OCI-LY7 (cell line): ENCODE measurements around the gene AAMDC. TPM values are rescaled to one million over a fixed set of nuclear protein-coding genes. Genes with fewer than 3 reads are reported as not detected.

Experiments
- BruUV-seq: library from RNA; stranded (reverse); fragments of 400-500 nt; replicated peaks from 2 replicates; lab custom pipeline; 2021; lab: Mats Ljungman, UMichigan
- CTCF ChIA-PET: fragments of 300-600 bp; sonication (Branson Sonifier 250); formaldehyde crosslinking; loops from one replicate; lab custom pipeline; 2022; ENCODE audit warnings: antibody characterized with exemption; ENCODE audit not compliant: unreplicated experiment; lab: Charles Lee
- POLR2A ChIA-PET: fragments of 300-600 bp; sonication (Branson Sonifier 250); formaldehyde crosslinking; loops from one replicate; lab custom pipeline; 2022; ENCODE audit warnings: antibody characterized with exemption; lab: Charles Lee
- DNase-seq: peaks from one replicate; pipeline ENCODE4 v3.0.0-alpha.2; 2015; ENCODE audit warnings: low spot score
- H2AFZ ChIP-seq: fragments of 200-600 bp; sonication (generic), shearing (Covaris generic); 2 replicates; pipeline ENCODE4 v1.6.1; 2014; ENCODE audit warnings: mild to moderate bottlenecking, antibody characterized with exemption, low read length, moderate library complexity
- H3K27ac ChIP-seq: fragments of 200-600 bp; sonication (generic); 2 replicates; pipeline ENCODE4 v1.5.1; 2014; ENCODE audit warnings: mixed run types, low read depth, mild to moderate bottlenecking, moderate library complexity, low read length, inconsistent platforms; ENCODE audit not compliant: poor library complexity, severe bottlenecking
- H3K36me3 ChIP-seq: fragments of 200-600 bp; sonication (generic); 2 replicates; pipeline ENCODE4 v1.6.1; 2014; ENCODE audit warnings: mild to moderate bottlenecking, antibody characterized with exemption, low read length, moderate library complexity, mixed read lengths; ENCODE audit not compliant: insufficient read depth
- H3K4me1 ChIP-seq: fragments of 200-600 bp; sonication (generic); 2 replicates; pipeline ENCODE4 v1.5.1; 2014; ENCODE audit warnings: mild to moderate bottlenecking, low read length; ENCODE audit not compliant: insufficient read depth, poor library complexity, severe bottlenecking
- H3K4me2 ChIP-seq: fragments of 200-600 bp; sonication (generic); 2 replicates; pipeline ENCODE4 v1.6.1; 2014; ENCODE audit warnings: mild to moderate bottlenecking, low read length
- H3K4me3 ChIP-seq: fragments of 200-600 bp; sonication (generic); 2 replicates; pipeline ENCODE4 v1.5.1; 2014; ENCODE audit warnings: mild to moderate bottlenecking, low read depth, low read length; ENCODE audit not compliant: poor library complexity, severe bottlenecking
- H3K79me2 ChIP-seq: fragments of 200-600 bp; sonication (generic); 2 replicates; pipeline ENCODE4 v1.6.1; 2016; ENCODE audit warnings: low read depth, mild to moderate bottlenecking, low read length, moderate library complexity, mixed read lengths; ENCODE audit not compliant: insufficient read depth
- H3K9me2 ChIP-seq: fragments of 200-600 bp; sonication (generic); 2 replicates; pipeline ENCODE4 v1.6.1; 2016; ENCODE audit warnings: mild to moderate bottlenecking, low read length, mixed read lengths; ENCODE audit not compliant: insufficient read depth
- H3K9me3 ChIP-seq: fragments of 200-600 bp; sonication (generic); 2 replicates; pipeline ENCODE4 v1.6.1; 2014; ENCODE audit warnings: mild to moderate bottlenecking, mixed run types, low read length, mixed read lengths
- H4K20me1 ChIP-seq: fragments of 200-600 bp; sonication (generic); 2 replicates; pipeline ENCODE4 v1.6.1; 2014; ENCODE audit warnings: mild to moderate bottlenecking, antibody characterized with exemption, low read length, moderate library complexity, mixed read lengths; ENCODE audit not compliant: insufficient read depth
- EZH2phosphoT487 ChIP-seq: fragments of 200-600 bp; sonication (generic); IDR thresholded peaks from 2 replicates; pipeline ENCODE4 v1.6.1; 2018; ENCODE audit warnings: low read depth, borderline replicate concordance, mild to moderate bottlenecking, mixed run types, antibody characterized with exemption, low read length, moderate library complexity, mixed read lengths
- intact Hi-C: fragments of 100-400 bp; cut with micrococcal nuclease; formaldehyde crosslinking; loops from one replicate; pipeline ENCODE4 v1.10.0; 2022; ENCODE audit not compliant: unreplicated experiment
- total RNA-seq, 2 experiments: library from RNA; depleted of rRNA in 1 of 2; stranded (reverse); fragments of >200 nt in 1 of 2; shearing (Covaris generic) in 1 of 2; gene quantifications; 2 replicates each; pipeline ENCODE4 v1.2.3, GENCODE V29; 2014 to 2022
- TF ChIP-seq, protein P1 (sequence below): fragments of 200-600 bp; sonication (generic); conservative IDR thresholded peaks from 2 replicates; pipeline ENCODE4 v1.5.1; 2014; ENCODE audit warnings: mild to moderate bottlenecking, antibody characterized with exemption, low read length, moderate library complexity, mixed read lengths

AAMDC gene
- total RNA-seq, 2 experiments from 2014 or later: 11.0 to 17.1 TPM

DNA sequence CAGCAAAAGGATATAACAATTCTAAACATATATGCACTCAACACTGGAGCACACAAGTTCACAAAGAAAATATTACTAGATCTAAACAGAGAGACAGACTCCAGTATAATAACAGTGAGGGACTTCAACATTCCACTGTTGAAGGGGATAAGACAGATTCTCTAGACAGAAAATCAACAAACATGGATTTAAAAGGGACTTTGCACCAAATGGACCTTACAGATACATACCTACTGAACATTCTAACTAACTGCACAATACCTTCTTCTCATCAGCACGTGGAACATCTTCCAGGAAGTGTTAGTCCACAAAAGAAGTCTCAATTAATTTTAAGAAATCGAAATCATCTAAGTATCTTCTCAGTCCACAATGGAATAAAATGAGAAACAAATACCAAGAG lies 27.0 kb upstream of the AAMDC start:
- Histone ChIP-seq H3K79me2 (peaks cover 82% of the 10 kb centered on the region), H2AFZ (no peak overlapping the region), H3K36me3 (peaks cover 51% of the 10 kb centered on the region), H3K27ac (no peak overlapping the region), H3K4me2 (no peak overlapping the region), H3K9me3 (peaks cover 15% of the 10 kb centered on the region), H4K20me1 (no peaks in the 10 kb centered on the region), H3K9me2 (no peaks in the 10 kb centered on the region), H3K4me1 (no peaks in the 10 kb centered on the region), H3K4me3 (no peak overlapping the region)
- no peak for DNase-seq
- CTCF ChIA-PET: no interaction called here
- BruUV-seq: no TSS peak
- intact Hi-C loops: no loop called here
- POLR2A ChIA-PET: no interaction called here
- TF ChIP-seq, protein P1, sequence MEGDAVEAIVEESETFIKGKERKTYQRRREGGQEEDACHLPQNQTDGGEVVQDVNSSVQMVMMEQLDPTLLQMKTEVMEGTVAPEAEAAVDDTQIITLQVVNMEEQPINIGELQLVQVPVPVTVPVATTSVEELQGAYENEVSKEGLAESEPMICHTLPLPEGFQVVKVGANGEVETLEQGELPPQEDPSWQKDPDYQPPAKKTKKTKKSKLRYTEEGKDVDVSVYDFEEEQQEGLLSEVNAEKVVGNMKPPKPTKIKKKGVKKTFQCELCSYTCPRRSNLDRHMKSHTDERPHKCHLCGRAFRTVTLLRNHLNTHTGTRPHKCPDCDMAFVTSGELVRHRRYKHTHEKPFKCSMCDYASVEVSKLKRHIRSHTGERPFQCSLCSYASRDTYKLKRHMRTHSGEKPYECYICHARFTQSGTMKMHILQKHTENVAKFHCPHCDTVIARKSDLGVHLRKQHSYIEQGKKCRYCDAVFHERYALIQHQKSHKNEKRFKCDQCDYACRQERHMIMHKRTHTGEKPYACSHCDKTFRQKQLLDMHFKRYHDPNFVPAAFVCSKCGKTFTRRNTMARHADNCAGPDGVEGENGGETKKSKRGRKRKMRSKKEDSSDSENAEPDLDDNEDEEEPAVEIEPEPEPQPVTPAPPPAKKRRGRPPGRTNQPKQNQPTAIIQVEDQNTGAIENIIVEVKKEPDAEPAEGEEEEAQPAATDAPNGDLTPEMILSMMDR: no peak
- TF ChIP-seq EZH2phosphoT487: no peak

DNA sequence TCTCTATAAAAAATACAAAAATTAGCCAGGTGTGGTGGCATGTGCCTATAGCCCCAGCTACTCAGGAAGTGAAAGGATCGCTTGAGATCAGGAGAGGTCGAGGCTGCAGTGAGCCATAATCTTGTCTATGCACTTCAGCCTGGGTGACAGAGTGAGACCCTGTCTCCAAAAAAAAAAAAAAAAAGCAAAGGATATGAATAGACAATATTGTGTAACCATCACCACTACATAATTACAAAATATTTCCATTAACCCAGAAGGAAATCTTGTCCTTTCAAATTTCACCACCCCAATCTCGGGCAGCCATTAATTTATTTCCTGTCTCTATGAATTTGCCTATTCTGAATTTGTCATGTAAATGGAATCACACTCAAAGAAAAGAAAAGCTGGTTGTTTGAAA lies 21.6 kb upstream of the AAMDC start:
- Histone ChIP-seq H3K4me2 (peak overlapping the region; percentile 29; the same call in 1 of the 2 replicates), H3K9me2 (no peaks in the 10 kb centered on the region), H3K36me3 (peaks cover 15% of the 10 kb centered on the region), H3K9me3 (no peaks in the 10 kb centered on the region), H3K79me2 (peaks cover 97% of the 10 kb centered on the region), H2AFZ (no peak overlapping the region), H3K4me1 (peaks cover 9% of the 10 kb centered on the region), H3K27ac (no peak overlapping the region), H3K4me3 (no peak overlapping the region), H4K20me1 (no peaks in the 10 kb centered on the region; the same call in 1 of the 2 replicates)
- ChIA-PET POLR2A (interaction anchor here (0.7 kb wide), 2 partner anchors 16 to 149 kb away, joined by 3 to 4 read pairs; no protein-coding TSS in a partner anchor), CTCF (no interaction called here)
- TF ChIP-seq, protein P1: no peak
- TF ChIP-seq EZH2phosphoT487: no peak
- no peak for DNase-seq
- intact Hi-C loops: no loop called here
- BruUV-seq: no TSS peak

DNA sequence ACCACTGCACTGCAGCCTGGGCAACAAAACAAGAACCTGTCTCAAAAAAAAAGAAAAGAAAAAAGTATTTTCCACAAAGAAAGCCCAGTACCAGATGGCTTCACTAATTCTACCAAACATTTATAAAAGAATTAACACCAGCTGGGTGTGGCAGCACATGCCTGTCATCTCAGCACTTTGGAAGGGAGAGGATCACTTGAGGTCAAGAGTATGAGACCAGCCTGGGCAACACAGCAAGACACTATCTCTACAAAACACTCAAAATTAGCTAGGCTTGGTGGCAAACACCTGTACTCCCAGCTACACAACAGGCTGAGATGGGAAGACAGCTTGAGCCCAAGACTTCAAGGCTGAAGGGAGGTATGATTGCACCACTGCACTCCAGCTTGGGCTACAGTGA lies 20.5 kb upstream of the AAMDC start:
- Histone ChIP-seq H3K9me2 (no peaks in the 10 kb centered on the region), H2AFZ (no peak overlapping the region), H3K4me2 (no peak overlapping the region), H3K36me3 (peaks cover 22% of the 10 kb centered on the region), H3K79me2 (peaks cover 97% of the 10 kb centered on the region), H3K4me3 (no peak overlapping the region), H3K4me1 (peaks cover 9% of the 10 kb centered on the region), H4K20me1 (no peaks in the 10 kb centered on the region; the same call in 1 of the 2 replicates), H3K9me3 (no peaks in the 10 kb centered on the region), H3K27ac (no peak overlapping the region)
- no peak for DNase-seq
- intact Hi-C loops: no loop called here
- ChIA-PET POLR2A (no interaction called here), CTCF (no interaction called here)
- TF ChIP-seq EZH2phosphoT487: no peak
- TF ChIP-seq, protein P1: no peak
- BruUV-seq: no TSS peak
